GM12892 (cell line): ENCODE measurements around the gene MED25.

Experiments used
- POLR2A ChIP-seq: IDR thresholded peaks from 2 replicates; pipeline ENCODE4 v1.6.1; 2011; ENCODE audit warnings: low read depth, low read length, control low read depth
- TAF1 ChIP-seq: IDR thresholded peaks from 2 replicates; pipeline ENCODE4 v1.6.1; 2011; ENCODE audit warnings: low read depth, mild to moderate bottlenecking, control low read depth, low read length, borderline replicate concordance

- no peak for TF ChIP-seq POLR2A
- no peak for TF ChIP-seq TAF1
These were observed 46.8 kb downstream of the MED25 start for GRCh38 chr19:49864890-49865289.
